ENCODE measurements around the gene FLOT1. TPM values are rescaled to one million over a fixed set of nuclear protein-coding genes. Genes with fewer than 3 reads are reported as not detected.
"Not testable (repeated sequence)": the region's sequence is repeated elsewhere in the genome, so short reads cannot be mapped to it uniquely, and the experiment has no call there.

FLOT1 gene
- total and polyA plus RNA-seq, 5 donors from 2014 or later, result 25.3 to 63.2 (median 39.8) TPM

GRCh38 chr6:30726506-30727413 is 15.7 kb downstream of the FLOT1 start:
- ATAC-seq (ENCODE audit: low read depth in 2 of 2) (no peak), DNase-seq (no peak)
- Histone ChIP-seq H3K4me3 (ENCODE audit: low read depth, low read length) (no peak overlapping the region), H3K9me3 (ENCODE audit: control insufficient read depth in 2 of 2, low read length in 2 of 2) (no peaks in the 10 kb centered on the region), H3K27me3 (ENCODE audit: control insufficient read depth, insufficient read depth, low read length) (no peaks in the 10 kb centered on the region), H3K4me1 (ENCODE audit: control insufficient read depth, insufficient read depth, low read length, poor library complexity, severe bottlenecking) (peaks cover 36% of the 10 kb centered on the region), H3K36me3 (ENCODE audit: control insufficient read depth, insufficient read depth, low read length) (peaks cover 38% of the 10 kb centered on the region), H3K27ac (ENCODE audit: insufficient read depth, low read length, poor library complexity, severe bottlenecking) (peak overlapping the region; percentile 23)
- no peaks in the 10 kb centered on the region for H3K27me3 Mint-ChIP-seq
- peak overlapping the region in 1 of 3 donors; percentile 55 for H3K27ac Mint-ChIP-seq
- peaks cover 14 to 62% (median 34%) of the 10 kb centered on the region in 4 donors for H3K4me1 Mint-ChIP-seq
- peaks cover 24% of the 10 kb centered on the region for H3K36me3 Mint-ChIP-seq
- peak overlapping the region in 1 of 4 donors; percentile 69 for H3K4me3 Mint-ChIP-seq
- H3K9me3 Mint-ChIP-seq, result no peaks in the 10 kb centered on the region

GRCh38 chr6:30725713-30726505 is 16.6 kb downstream of the FLOT1 start:
- H3K27ac Mint-ChIP-seq, result peak overlapping the region in 1 of 3 donors; percentile 78
- no peaks in the 10 kb centered on the region for H3K27me3 ChIP-seq (ENCODE audit: control insufficient read depth, insufficient read depth, low read length)
- no peak for DNase-seq
- H3K27me3 Mint-ChIP-seq, result peaks cover 4% of the 10 kb centered on the region
- peaks cover 0 to 1% (median 0%) of the 10 kb centered on the region in 7 donors for H3K9me3 Mint-ChIP-seq
- peaks cover 24% of the 10 kb centered on the region for H3K36me3 Mint-ChIP-seq
- H3K4me3 Mint-ChIP-seq, result peak overlapping the region in 1 of 4 donors; percentile 61
- peaks cover 38% of the 10 kb centered on the region for H3K4me1 ChIP-seq (ENCODE audit: control insufficient read depth, insufficient read depth, low read length, poor library complexity, severe bottlenecking)
- peak overlapping the region; percentile 52 for H3K27ac ChIP-seq (ENCODE audit: insufficient read depth, low read length, poor library complexity, severe bottlenecking)
- peaks cover 14 to 60% (median 35%) of the 10 kb centered on the region in 4 donors for H3K4me1 Mint-ChIP-seq
- no peaks in the 10 kb centered on the region for H3K9me3 ChIP-seq (ENCODE audit: control insufficient read depth in 2 of 2, low read length in 2 of 2)
- peaks cover 38% of the 10 kb centered on the region for H3K36me3 ChIP-seq (ENCODE audit: control insufficient read depth, insufficient read depth, low read length)
- no peak overlapping the region for H3K4me3 ChIP-seq (ENCODE audit: low read depth, low read length)
- no peak for ATAC-seq (ENCODE audit: low read depth in 2 of 2)

- Histone ChIP-seq H3K27ac (ENCODE audit: insufficient read depth, low read length, poor library complexity, severe bottlenecking) (peak overlapping the region; percentile 52), H3K9me3 (ENCODE audit: control insufficient read depth in 2 of 2, low read length in 2 of 2) (no peaks in the 10 kb centered on the region), H3K36me3 (ENCODE audit: control insufficient read depth, insufficient read depth, low read length) (peaks cover 38% of the 10 kb centered on the region), H3K4me3 (ENCODE audit: low read depth, low read length) (no peak overlapping the region), H3K4me1 (ENCODE audit: control insufficient read depth, insufficient read depth, low read length, poor library complexity, severe bottlenecking) (peaks cover 30% of the 10 kb centered on the region), H3K27me3 (ENCODE audit: control insufficient read depth, insufficient read depth, low read length) (no peaks in the 10 kb centered on the region)
- peaks cover 15 to 52% (median 33%) of the 10 kb centered on the region in 4 donors for H3K4me1 Mint-ChIP-seq
- ATAC-seq (ENCODE audit: low read depth in 2 of 2) (no peak), DNase-seq (no peak)
- H3K36me3 Mint-ChIP-seq, result peaks cover 24% of the 10 kb centered on the region
- peak overlapping the region in 2 of 3 donors; percentile 23 to 67 for H3K27ac Mint-ChIP-seq
- H3K27me3 Mint-ChIP-seq, result peaks cover 8% of the 10 kb centered on the region
- H3K4me3 Mint-ChIP-seq, result peak overlapping the region in 2 of 4 donors; percentile 61
- peaks cover 0 to 1% (median 0%) of the 10 kb centered on the region in 7 donors for H3K9me3 Mint-ChIP-seq
These were observed 17.4 kb downstream of the FLOT1 start for GRCh38 chr6:30724906-30725667.

GRCh38 chr6:30723843-30724741 is 18.4 kb downstream of the FLOT1 start:
- Mint-ChIP-seq H3K27ac (peak overlapping the region; percentile 52 to 67 (median 59)), H3K36me3 (peaks cover 24% of the 10 kb centered on the region), H3K4me1 (peaks cover 21 to 57% (median 39%) of the 10 kb centered on the region in 4 donors), H3K4me3 (peak overlapping the region; percentile 27 to 99 (median 45))
- not testable (repeated sequence) for H3K4me3 ChIP-seq (ENCODE audit: low read depth, low read length); ATAC-seq (ENCODE audit: low read depth in 2 of 2); H3K27me3 Mint-ChIP-seq; H3K27me3 ChIP-seq (ENCODE audit: control insufficient read depth, insufficient read depth, low read length); H3K9me3 Mint-ChIP-seq; H3K9me3 ChIP-seq (ENCODE audit: control insufficient read depth in 2 of 2, low read length in 2 of 2); DNase-seq
- H3K36me3 ChIP-seq (ENCODE audit: control insufficient read depth, insufficient read depth, low read length), result peaks cover 38% of the 10 kb centered on the region
- peaks cover 33% of the 10 kb centered on the region for H3K4me1 ChIP-seq (ENCODE audit: control insufficient read depth, insufficient read depth, low read length, poor library complexity, severe bottlenecking)
- H3K27ac ChIP-seq (ENCODE audit: insufficient read depth, low read length, poor library complexity, severe bottlenecking), result peak overlapping the region; percentile 52

- not testable (repeated sequence) for H3K4me3 ChIP-seq (ENCODE audit: low read depth, low read length); H3K9me3 Mint-ChIP-seq
- peaks cover 24% of the 10 kb centered on the region for H3K36me3 Mint-ChIP-seq
These were observed 19.2 kb downstream of the FLOT1 start for GRCh38 chr6:30723159-30723842.

GRCh38 chr6:30722280-30723112 is 20.0 kb downstream of the FLOT1 start:
- Histone ChIP-seq H3K4me3 (ENCODE audit: low read depth, low read length) (peak overlapping the region; percentile 64), H3K9me3 (ENCODE audit: control insufficient read depth in 2 of 2, low read length in 2 of 2) (no peaks in the 10 kb centered on the region), H3K4me1 (ENCODE audit: control insufficient read depth, insufficient read depth, low read length, poor library complexity, severe bottlenecking) (peaks cover 41% of the 10 kb centered on the region), H3K27ac (ENCODE audit: insufficient read depth, low read length, poor library complexity, severe bottlenecking) (peak overlapping the region; percentile 94), H3K27me3 (ENCODE audit: control insufficient read depth, insufficient read depth, low read length) (no peaks in the 10 kb centered on the region), H3K36me3 (ENCODE audit: control insufficient read depth, insufficient read depth, low read length) (peaks cover 35% of the 10 kb centered on the region)
- H3K4me1 Mint-ChIP-seq, result peaks cover 24 to 61% (median 46%) of the 10 kb centered on the region in 4 donors
- H3K4me3 Mint-ChIP-seq, result peak overlapping the region; percentile 98 to 99 (median 99)
- H3K27me3 Mint-ChIP-seq, result peaks cover 9% of the 10 kb centered on the region
- peak overlapping the region; percentile 91 to 98 (median 96) for H3K27ac Mint-ChIP-seq
- peaks cover 0 to 1% (median 0%) of the 10 kb centered on the region in 7 donors for H3K9me3 Mint-ChIP-seq
- H3K36me3 Mint-ChIP-seq, result peaks cover 24% of the 10 kb centered on the region
- ATAC-seq (ENCODE audit: low read depth in 2 of 2), result no peak
- peak; percentile 74 to 83 (median 80) for DNase-seq

More at GRCh38 chr6:30723159-30723842, 19.2 kb downstream of the FLOT1 start:
- Mint-ChIP-seq H3K4me1 (peaks cover 21 to 64% (median 43%) of the 10 kb centered on the region in 4 donors), H3K4me3 (peak overlapping the region; percentile 98 to 99 (median 99)), H3K27ac (peak overlapping the region; percentile 59 to 98 (median 91))
- H3K9me3 ChIP-seq (ENCODE audit: control insufficient read depth in 2 of 2, low read length in 2 of 2); DNase-seq; H3K27me3 Mint-ChIP-seq; ATAC-seq (ENCODE audit: low read depth in 2 of 2); H3K27me3 ChIP-seq (ENCODE audit: control insufficient read depth, insufficient read depth, low read length): not testable (repeated sequence)
- Histone ChIP-seq H3K36me3 (ENCODE audit: control insufficient read depth, insufficient read depth, low read length) (peaks cover 38% of the 10 kb centered on the region), H3K4me1 (ENCODE audit: control insufficient read depth, insufficient read depth, low read length, poor library complexity, severe bottlenecking) (peaks cover 36% of the 10 kb centered on the region), H3K27ac (ENCODE audit: insufficient read depth, low read length, poor library complexity, severe bottlenecking) (peak overlapping the region; percentile 94)

All from CD4-positive, CD25-positive, alpha-beta regulatory T cell (primary cell).